ENCODE data around the gene CPNE7. TPM values are rescaled to one million over a fixed set of nuclear protein-coding genes. Genes with fewer than 3 reads are reported as not detected.
"Not testable (repeated sequence)": the region's sequence is repeated elsewhere in the genome, so short reads cannot be mapped to it uniquely, and the experiment has no call there.

Gene CPNE7
- total RNA-seq, 1 experiment from 2014 or later = 108 TPM

- Histone ChIP-seq H3K9me3 (ENCODE audit: low read depth, low read length, poor library complexity, severe bottlenecking) (no peaks in the 10 kb centered on the region), H3K27me3 (replicated peaks; ENCODE audit: insufficient read depth, low read depth, low read length, poor library complexity) (no peaks in the 10 kb centered on the region), H3K36me3 (ENCODE audit: insufficient read depth, low read length, poor library complexity, severe bottlenecking) (no peaks in the 10 kb centered on the region), H3K4me1 (ENCODE audit: insufficient read depth, low read length, poor library complexity, severe bottlenecking) (no peaks in the 10 kb centered on the region), H3K4me3 (ENCODE audit: low read depth, low read length, poor library complexity, severe bottlenecking) (no peak overlapping the region), H3K27ac (ENCODE audit: low read depth, low read length, poor library complexity, severe bottlenecking) (no peak overlapping the region)
- no peak for TF ChIP-seq EZH2 (IDR thresholded peaks at IDR 0.05; ENCODE audit: borderline replicate concordance, low read depth, low read length, poor library complexity, severe bottlenecking)
- TF ChIP-seq, protein P1, sequence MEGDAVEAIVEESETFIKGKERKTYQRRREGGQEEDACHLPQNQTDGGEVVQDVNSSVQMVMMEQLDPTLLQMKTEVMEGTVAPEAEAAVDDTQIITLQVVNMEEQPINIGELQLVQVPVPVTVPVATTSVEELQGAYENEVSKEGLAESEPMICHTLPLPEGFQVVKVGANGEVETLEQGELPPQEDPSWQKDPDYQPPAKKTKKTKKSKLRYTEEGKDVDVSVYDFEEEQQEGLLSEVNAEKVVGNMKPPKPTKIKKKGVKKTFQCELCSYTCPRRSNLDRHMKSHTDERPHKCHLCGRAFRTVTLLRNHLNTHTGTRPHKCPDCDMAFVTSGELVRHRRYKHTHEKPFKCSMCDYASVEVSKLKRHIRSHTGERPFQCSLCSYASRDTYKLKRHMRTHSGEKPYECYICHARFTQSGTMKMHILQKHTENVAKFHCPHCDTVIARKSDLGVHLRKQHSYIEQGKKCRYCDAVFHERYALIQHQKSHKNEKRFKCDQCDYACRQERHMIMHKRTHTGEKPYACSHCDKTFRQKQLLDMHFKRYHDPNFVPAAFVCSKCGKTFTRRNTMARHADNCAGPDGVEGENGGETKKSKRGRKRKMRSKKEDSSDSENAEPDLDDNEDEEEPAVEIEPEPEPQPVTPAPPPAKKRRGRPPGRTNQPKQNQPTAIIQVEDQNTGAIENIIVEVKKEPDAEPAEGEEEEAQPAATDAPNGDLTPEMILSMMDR (conservative IDR thresholded peaks at IDR 0.05; ENCODE audit: low read depth, low read length) = no peak
- intact Hi-C loops (cut with micrococcal nuclease; ENCODE audit: unreplicated experiment) = no loop called here
- CTCF ChIA-PET = no interaction called here
- POLR2A ChIA-PET (ENCODE audit: low non-redundant PET) = no interaction called here
- DNase-seq (ENCODE audit: low spot score) = no peak
- no TSS peak for BruUV-seq (replicated peaks)
Observed at GRCh38 chr16:89629827-89630610, 54.5 kb downstream of the CPNE7 start.

- Histone ChIP-seq H3K9me3 (ENCODE audit: low read depth, low read length, poor library complexity, severe bottlenecking) (no peaks in the 10 kb centered on the region), H3K36me3 (ENCODE audit: insufficient read depth, low read length, poor library complexity, severe bottlenecking) (no peaks in the 10 kb centered on the region), H3K4me1 (ENCODE audit: insufficient read depth, low read length, poor library complexity, severe bottlenecking) (no peaks in the 10 kb centered on the region), H3K4me3 (ENCODE audit: low read depth, low read length, poor library complexity, severe bottlenecking) (no peak overlapping the region), H3K27me3 (replicated peaks; ENCODE audit: insufficient read depth, low read depth, low read length, poor library complexity) (no peaks in the 10 kb centered on the region), H3K27ac (ENCODE audit: low read depth, low read length, poor library complexity, severe bottlenecking) (no peak overlapping the region)
- CTCF ChIA-PET = no interaction called here
- no TSS peak for BruUV-seq (replicated peaks)
- intact Hi-C loops (cut with micrococcal nuclease; ENCODE audit: unreplicated experiment) = no loop called here
- POLR2A ChIA-PET (ENCODE audit: low non-redundant PET) = no interaction called here
- no peak for TF ChIP-seq EZH2 (IDR thresholded peaks at IDR 0.05; ENCODE audit: borderline replicate concordance, low read depth, low read length, poor library complexity, severe bottlenecking)
- TF ChIP-seq, protein P1 (conservative IDR thresholded peaks at IDR 0.05; ENCODE audit: low read depth, low read length) = no peak
- DNase-seq (ENCODE audit: low spot score) = no peak
Observed at GRCh38 chr16:89633064-89633631, 57.6 kb downstream of the CPNE7 start.

- H3K9me3 ChIP-seq (ENCODE audit: low read depth, low read length, poor library complexity, severe bottlenecking); H3K4me1 ChIP-seq (ENCODE audit: insufficient read depth, low read length, poor library complexity, severe bottlenecking); H3K4me3 ChIP-seq (ENCODE audit: low read depth, low read length, poor library complexity, severe bottlenecking); BruUV-seq (replicated peaks); intact Hi-C loops (cut with micrococcal nuclease; ENCODE audit: unreplicated experiment); H3K36me3 ChIP-seq (ENCODE audit: insufficient read depth, low read length, poor library complexity, severe bottlenecking); H3K27me3 ChIP-seq (replicated peaks; ENCODE audit: insufficient read depth, low read depth, low read length, poor library complexity); H3K27ac ChIP-seq (ENCODE audit: low read depth, low read length, poor library complexity, severe bottlenecking); CTCF ChIA-PET; POLR2A ChIA-PET (ENCODE audit: low non-redundant PET); DNase-seq (ENCODE audit: low spot score): not testable (repeated sequence)
Observed at GRCh38 chr16:89634463-89635385, 59.2 kb downstream of the CPNE7 start.
